Small intestine (tissue), 7 donors: ENCODE results near the gene SLC7A9. TPM values are rescaled to one million over a fixed set of nuclear protein-coding genes. Genes with fewer than 3 reads are reported as not detected.
"Not testable (repeated sequence)": the region's sequence is repeated elsewhere in the genome, so short reads cannot be mapped to it uniquely, and the experiment has no call there.

ENCODE experiments used
- DNase-seq, 2 donors: peaks; one replicate each; pipeline versions ENCODE4 v3.0.0 to v3.0.0-alpha.2; 2013
- FAIRE-seq: peaks from 2 replicates; lab custom pipeline; 2012; peaks lifted over from hg19 to GRCh38; lab: Jason Lieb, UNC
- H3K27ac ChIP-seq, 3 donors: one replicate each; pipeline ENCODE4 v1.5.1; 2013; ENCODE audit warnings: low read length in 2 of 3, mild to moderate bottlenecking in 2 of 3, control low read depth in 1 of 3, inconsistent platforms in 1 of 3, low read depth in 1 of 3, moderate library complexity in 1 of 3
- H3K27me3 ChIP-seq, 3 donors: one replicate each; pipeline ENCODE4 v1.6.1; 2013; ENCODE audit warnings: low read length in 3 of 3, inconsistent platforms in 1 of 3; ENCODE audit not compliant: control insufficient read depth in 3 of 3, insufficient read depth in 3 of 3
- H3K36me3 ChIP-seq, 3 donors: one replicate each; pipeline ENCODE4 v1.6.1; 2013; ENCODE audit warnings: low read length in 3 of 3, inconsistent platforms in 1 of 3, low read depth in 1 of 3, mild to moderate bottlenecking in 1 of 3, moderate library complexity in 1 of 3; ENCODE audit not compliant: control insufficient read depth in 3 of 3, insufficient read depth in 2 of 3
- H3K4me1 ChIP-seq, 3 donors: one replicate each; pipeline ENCODE4 v1.6.1; 2013; ENCODE audit warnings: low read length in 2 of 3, inconsistent platforms in 1 of 3, low read depth in 1 of 3, mild to moderate bottlenecking in 1 of 3, moderate library complexity in 1 of 3; ENCODE audit not compliant: control insufficient read depth in 3 of 3, insufficient read depth in 2 of 3
- H3K4me3 ChIP-seq, 3 donors: one replicate each; pipeline ENCODE4 v1.5.1; 2013; ENCODE audit warnings: low read length in 3 of 3, control low read depth in 1 of 3, inconsistent platforms in 1 of 3, low read depth in 1 of 3, mild to moderate bottlenecking in 1 of 3, moderate library complexity in 1 of 3
- H3K9me3 ChIP-seq, 2 donors: one replicate each; pipeline ENCODE4 v1.6.1; 2013; ENCODE audit warnings: low read depth in 1 of 2, low read length in 1 of 2; ENCODE audit not compliant: control insufficient read depth in 2 of 2, insufficient read depth in 1 of 2
- WGBS, 3 donors: extraction: QIAGEN DNeasy Blood & Tissue Kit; methylation state at CpG; one replicate each; pipeline ENCODE4 v1.1.7; 2013; 5-methylcytosine and 5-hydroxymethylcytosine counted together
- polyA plus RNA-seq, 4 donors: library from polyadenylated mRNA; stranded (reverse) in 3 of 4; unstranded in 1 of 4; fragments of 200-250 nt in 3 of 4; fragments of 120-200 nt in 1 of 4; gene quantifications; one replicate each; pipeline versions ENCODE4 v1.2.1 to v1.2.3, GENCODE V29; 2013
- donor health status: healthy with polysubstance abuse.
- donor health status: control.
- donor health status: control.
- donor health status: Bipolar disorder and iron deficiency.
- donor health status: healthy.

The SLC7A9 gene
- polyA plus RNA-seq, 4 donors: 20.8 to 176 (median 50.9) TPM

- FAIRE-seq, DNase-seq, H3K4me3 ChIP-seq, H3K36me3 ChIP-seq, H3K4me1 ChIP-seq, H3K9me3 ChIP-seq, H3K27me3 ChIP-seq, H3K27ac ChIP-seq: not testable (repeated sequence)
- WGBS, 3 donors: 53 to 81% (median 77%) methylated on average over 12 of the region's 12 CpGs
Observed at GRCh38 chr19:32787161-32787813, 82.3 kb downstream of the SLC7A9 start.

GRCh38 chr19:32782089-32782488 lies 87.5 kb downstream of the SLC7A9 start:
- not testable (repeated sequence) for H3K9me3 ChIP-seq, H3K36me3 ChIP-seq

GRCh38 chr19:32781280-32781679 lies 88.3 kb downstream of the SLC7A9 start:
- Histone ChIP-seq H3K36me3 (no peaks in the 10 kb centered on the region), H3K4me1 (no peaks in the 10 kb centered on the region), H3K9me3 (no peaks in the 10 kb centered on the region), H3K4me3 (no peak overlapping the region), H3K27ac (no peak overlapping the region), H3K27me3 (no peaks in the 10 kb centered on the region)
- WGBS, 3 donors: 92 to 99% (median 95%) methylated on average over 2 of the region's 2 CpGs
- DNase-seq (no peak), FAIRE-seq (no peak)

More at GRCh38 chr19:32782089-32782488, 87.5 kb downstream of the SLC7A9 start:
- H3K27ac ChIP-seq, H3K27me3 ChIP-seq, DNase-seq, H3K4me3 ChIP-seq, H3K4me1 ChIP-seq, FAIRE-seq: not testable (repeated sequence)
- WGBS, 3 donors: 94 to 100% (median 95%) methylated on average over 1 of the region's 1 CpG

Other genes with a start within 250 kb of the SLC7A9 start
- gene ANKRD27, start 194.6 kb downstream of the SLC7A9 start, polyA plus RNA-seq: 10 to 100 TPM; 11.2 to 24.0 (median 13.5) TPM
- gene RGS9BP, start 193.9 kb downstream of the SLC7A9 start, polyA plus RNA-seq: under 1 TPM in 2 of 4 donors, not detected in 2; 0.04 to 0.10 TPM
- gene NUDT19, start 177.9 kb downstream of the SLC7A9 start, polyA plus RNA-seq: 10 to 100 TPM in 1 of 4 donors, 1 to 10 TPM in 3; 7.0 to 13.9 (median 9.6) TPM
- gene TDRD12, start 150.0 kb downstream of the SLC7A9 start, polyA plus RNA-seq: under 1 TPM in 3 of 4 donors, not detected in 1; 0.12 to 0.46 (median 0.22) TPM
- gene CEP89, start 102.2 kb upstream of the SLC7A9 start, polyA plus RNA-seq: 10 to 100 TPM in 1 of 4 donors, 1 to 10 TPM in 3; 3.5 to 12.4 (median 6.3) TPM
- 1 to 10 TPM in 2 of 4 donors, under 1 TPM in 2; 0.67 to 3.5 (median 1.9) TPM for gene FAAP24, start 102.5 kb upstream of the SLC7A9 start, polyA plus RNA-seq
- 10 to 100 TPM; 20.7 to 67.6 (median 33.7) TPM for gene RHPN2, start 195.1 kb upstream of the SLC7A9 start, polyA plus RNA-seq
- 10 to 100 TPM in 1 of 4 donors, 1 to 10 TPM in 3; 4.6 to 12.5 (median 9.1) TPM for gene GPATCH1, start 211.4 kb upstream of the SLC7A9 start, polyA plus RNA-seq